ENCODE results near the gene TMPRSS7.

TMPRSS7 gene

DNA sequence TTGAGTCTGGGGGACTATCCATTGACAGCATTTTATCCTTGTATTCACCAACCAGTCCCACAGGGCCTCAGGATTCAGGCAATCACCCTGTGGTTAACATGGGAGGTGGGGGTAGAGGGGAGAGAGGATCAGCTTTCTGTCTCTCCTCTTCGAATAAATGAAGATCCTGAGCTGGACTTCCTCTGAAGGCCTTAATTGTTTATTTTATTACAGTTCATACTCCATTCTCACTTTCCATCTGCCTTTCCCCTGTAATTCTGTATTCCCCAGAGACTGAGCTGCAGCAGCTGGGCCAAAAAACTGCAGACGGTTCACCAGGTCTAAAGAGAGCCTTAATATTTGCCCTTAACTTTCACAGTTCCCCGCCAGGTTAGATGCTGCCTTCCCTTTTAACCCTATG lies 23.9 kb upstream of the TMPRSS7 start:
- H3K9me3 ChIP-seq (ENCODE audit: low read depth, low read length): no peaks in the 10 kb centered on the region
- H3K9ac ChIP-seq (ENCODE audit: insufficient read length): no peak overlapping the region
- TF ChIP-seq FOXP2 (optimal IDR thresholded peaks at IDR 0.05; ENCODE audit: control extremely low read depth, extremely low read length, insufficient read depth) (no peak), POLR2AphosphoS5 (IDR thresholded peaks at IDR 0.05; ENCODE audit: borderline replicate concordance, low read depth, low read length) (no peak), EZH2 (IDR thresholded peaks at IDR 0.05) (no peak)
- DNase-seq (ENCODE audit: low read depth, low spot score): no peak
- no peak overlapping the region for H3K4me3 ChIP-seq
- no peaks in the 10 kb centered on the region for H3K36me3 ChIP-seq (ENCODE audit: insufficient read depth, low read length)
- no peak overlapping the region for H3K27ac ChIP-seq

DNA sequence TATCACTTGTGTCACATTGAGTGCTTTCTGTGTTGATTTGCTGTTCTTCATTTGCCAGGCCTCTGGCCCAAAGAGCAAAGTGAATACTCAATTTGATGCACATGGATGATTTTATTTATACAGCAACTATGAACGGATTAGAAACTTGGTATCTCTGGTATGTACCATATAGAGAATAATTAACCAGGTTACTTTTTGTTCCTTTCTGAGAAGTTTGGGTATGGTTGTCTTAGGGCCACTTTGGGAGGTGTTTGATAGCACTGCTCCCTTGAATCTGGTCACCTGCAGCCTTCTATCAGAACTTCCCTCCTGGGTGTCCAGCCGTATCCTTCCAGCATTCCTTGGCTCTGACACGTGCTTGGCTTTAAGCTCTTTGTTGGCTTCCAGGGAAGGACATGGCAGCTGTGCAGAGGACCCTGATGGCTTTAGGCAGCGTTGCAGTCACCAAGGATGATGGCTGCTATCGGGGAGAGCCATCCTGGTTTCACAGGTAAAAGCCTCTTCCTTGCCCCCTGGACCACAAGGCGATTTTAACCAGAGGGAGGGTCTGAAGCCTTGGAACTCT lies 23.1 kb upstream of the TMPRSS7 start:
- Histone ChIP-seq H3K4me3 (no peak overlapping the region), H3K9ac (ENCODE audit: insufficient read length) (no peak overlapping the region), H3K36me3 (ENCODE audit: insufficient read depth, low read length) (no peaks in the 10 kb centered on the region), H3K9me3 (ENCODE audit: low read depth, low read length) (no peaks in the 10 kb centered on the region), H3K27ac (no peak overlapping the region)
- DNase-seq (ENCODE audit: low read depth, low spot score): no peak
- no peak for TF ChIP-seq EZH2 (IDR thresholded peaks at IDR 0.05)
- TF ChIP-seq POLR2AphosphoS5 (IDR thresholded peaks at IDR 0.05; ENCODE audit: borderline replicate concordance, low read depth, low read length): no peak
- TF ChIP-seq FOXP2 (optimal IDR thresholded peaks at IDR 0.05; ENCODE audit: control extremely low read depth, extremely low read length, insufficient read depth): no peak

DNA sequence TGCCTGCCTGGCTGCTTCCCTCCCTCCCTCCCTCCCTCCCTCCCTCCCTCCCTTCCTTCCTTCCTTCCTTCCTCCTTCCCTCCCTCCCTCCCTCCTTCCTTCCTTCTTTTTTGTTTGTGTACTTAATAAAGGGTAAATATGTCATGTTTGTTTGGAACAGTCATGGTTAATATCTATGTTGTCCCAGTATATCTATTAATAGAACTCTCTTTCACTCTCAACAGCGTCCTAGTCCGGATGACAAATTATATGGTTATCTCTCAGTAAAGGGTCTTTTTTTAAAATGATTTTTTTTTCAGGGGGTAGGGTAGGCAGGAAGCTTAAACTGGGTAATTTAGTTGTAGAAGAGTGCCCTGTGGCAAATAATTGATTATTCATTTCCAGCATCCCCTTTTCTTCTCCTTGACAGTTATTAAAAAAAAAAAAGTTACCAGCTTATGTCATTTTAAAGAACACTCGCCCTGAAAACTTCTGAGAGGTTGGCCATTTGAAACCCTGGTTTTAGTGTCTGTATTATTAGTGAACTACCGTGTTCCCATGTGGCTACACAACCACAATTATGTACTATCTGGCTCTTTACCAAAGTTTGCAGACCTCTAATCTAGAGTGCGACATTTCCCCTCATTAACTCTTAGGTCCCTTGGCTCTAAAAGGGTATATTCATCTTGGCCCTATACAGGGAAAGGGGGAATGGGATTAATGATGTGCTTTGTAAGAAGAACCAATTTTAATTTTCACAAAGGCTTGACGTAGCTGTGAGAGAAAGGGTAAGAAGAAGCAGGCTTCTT lies 22.1 kb upstream of the TMPRSS7 start:
- no peaks in the 10 kb centered on the region for H3K36me3 ChIP-seq (ENCODE audit: insufficient read depth, low read length)
- no peak overlapping the region for H3K9ac ChIP-seq (ENCODE audit: insufficient read length)
- no peaks in the 10 kb centered on the region for H3K9me3 ChIP-seq (ENCODE audit: low read depth, low read length)
- no peak for TF ChIP-seq FOXP2 (optimal IDR thresholded peaks at IDR 0.05; ENCODE audit: control extremely low read depth, extremely low read length, insufficient read depth)
- TF ChIP-seq EZH2 (IDR thresholded peaks at IDR 0.05): no peak
- TF ChIP-seq POLR2AphosphoS5 (IDR thresholded peaks at IDR 0.05; ENCODE audit: borderline replicate concordance, low read depth, low read length): no peak
- no peak overlapping the region for H3K4me3 ChIP-seq
- no peak for DNase-seq (ENCODE audit: low read depth, low spot score)
- 0 out of 2 replicates have a peak overlapping the region, but pooled peaks have one; percentile 7 for H3K27ac ChIP-seq

DNA sequence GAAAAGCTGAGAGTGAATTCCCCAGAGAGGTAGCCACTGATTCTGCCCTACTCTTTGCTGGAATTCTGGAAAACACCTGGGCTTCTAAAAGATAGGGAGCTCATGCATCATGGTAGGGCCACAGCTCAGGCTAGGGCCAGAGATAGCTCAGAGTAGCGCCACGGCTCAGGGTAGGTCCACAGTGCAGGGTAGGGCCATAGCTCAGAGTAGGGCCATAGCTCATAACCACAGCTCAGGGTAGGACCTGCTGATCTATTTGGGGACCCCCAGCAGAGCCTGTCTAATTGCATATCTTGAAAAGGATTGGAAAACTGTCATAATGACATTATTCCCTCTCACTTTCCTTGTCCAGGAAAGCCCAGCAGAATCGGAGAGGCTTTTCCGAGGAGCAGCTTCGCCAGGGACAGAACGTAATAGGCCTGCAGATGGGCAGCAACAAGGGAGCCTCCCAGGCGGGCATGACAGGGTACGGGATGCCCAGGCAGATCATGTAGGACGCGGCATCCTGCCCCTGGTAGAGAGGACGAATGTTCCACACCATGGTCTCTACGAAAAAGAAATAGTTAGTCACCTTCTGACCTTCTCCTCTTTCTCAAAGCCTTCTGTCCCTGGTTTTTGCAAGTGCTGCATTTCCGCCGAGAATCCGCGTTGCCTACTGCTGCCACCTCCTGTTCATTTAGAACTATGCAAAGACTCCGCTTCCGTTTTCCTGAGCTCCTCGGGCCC lies 21.3 kb upstream of the TMPRSS7 start:
- Histone ChIP-seq H3K36me3 (ENCODE audit: insufficient read depth, low read length) (no peaks in the 10 kb centered on the region), H3K4me3 (no peak overlapping the region), H3K9me3 (ENCODE audit: low read depth, low read length) (no peaks in the 10 kb centered on the region), H3K27ac (no peak overlapping the region), H3K9ac (ENCODE audit: insufficient read length) (no peak overlapping the region)
- TF ChIP-seq FOXP2 (optimal IDR thresholded peaks at IDR 0.05; ENCODE audit: control extremely low read depth, extremely low read length, insufficient read depth): no peak
- no peak for TF ChIP-seq POLR2AphosphoS5 (IDR thresholded peaks at IDR 0.05; ENCODE audit: borderline replicate concordance, low read depth, low read length)
- TF ChIP-seq EZH2 (IDR thresholded peaks at IDR 0.05): no peak
- DNase-seq (ENCODE audit: low read depth, low spot score): peak; percentile 28

DNA sequence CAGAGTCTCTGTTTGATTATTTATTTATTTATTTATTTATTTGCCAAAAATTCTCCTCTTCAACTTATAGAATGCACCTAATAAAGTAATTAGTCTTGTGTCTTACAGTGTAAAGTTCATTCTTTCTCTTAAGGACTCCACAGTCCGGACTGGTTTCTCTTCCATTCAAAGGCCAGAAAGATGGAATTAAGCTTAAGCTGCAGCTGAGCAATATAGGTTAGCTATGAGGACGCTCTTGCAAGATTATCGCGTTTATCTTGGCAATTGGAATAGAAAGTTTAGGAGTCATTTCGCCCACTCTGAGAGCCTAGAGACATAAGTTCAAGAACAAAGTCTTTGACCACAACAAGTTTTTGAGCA lies 20.8 kb upstream of the TMPRSS7 start:
- Histone ChIP-seq H3K9me3 (ENCODE audit: low read depth, low read length) (no peaks in the 10 kb centered on the region), H3K27ac (no peak overlapping the region), H3K36me3 (ENCODE audit: insufficient read depth, low read length) (no peaks in the 10 kb centered on the region), H3K9ac (ENCODE audit: insufficient read length) (no peak overlapping the region), H3K4me3 (no peak overlapping the region)
- DNase-seq (ENCODE audit: low read depth, low spot score): no peak
- TF ChIP-seq FOXP2 (optimal IDR thresholded peaks at IDR 0.05; ENCODE audit: control extremely low read depth, extremely low read length, insufficient read depth) (no peak), POLR2AphosphoS5 (IDR thresholded peaks at IDR 0.05; ENCODE audit: borderline replicate concordance, low read depth, low read length) (no peak), EZH2 (IDR thresholded peaks at IDR 0.05) (no peak)

DNA sequence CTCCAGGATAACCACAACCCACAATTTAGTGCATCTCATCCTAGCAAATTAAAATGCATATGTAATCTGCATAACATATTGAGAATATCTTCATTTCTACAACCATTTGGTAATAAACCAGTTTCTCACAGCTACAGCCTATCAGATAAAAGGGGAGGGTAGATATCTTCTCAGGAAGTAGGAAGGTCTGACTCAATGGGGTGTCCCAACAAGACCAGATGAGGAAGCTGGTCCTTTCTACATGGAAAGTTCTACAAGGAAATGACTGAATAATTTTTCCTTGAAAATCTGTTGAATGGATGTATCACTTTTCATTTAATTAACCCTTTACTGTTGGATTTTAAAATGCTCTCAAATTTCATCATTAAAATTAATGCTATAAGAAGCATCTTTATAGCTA lies 17.4 kb upstream of the TMPRSS7 start:
- no peak for DNase-seq (ENCODE audit: low read depth, low spot score)
- H3K36me3 ChIP-seq (ENCODE audit: insufficient read depth, low read length): no peaks in the 10 kb centered on the region
- H3K4me3 ChIP-seq: no peak overlapping the region
- H3K9me3 ChIP-seq (ENCODE audit: low read depth, low read length): no peaks in the 10 kb centered on the region
- no peak for TF ChIP-seq EZH2 (IDR thresholded peaks at IDR 0.05)
- TF ChIP-seq FOXP2 (optimal IDR thresholded peaks at IDR 0.05; ENCODE audit: control extremely low read depth, extremely low read length, insufficient read depth): no peak
- TF ChIP-seq POLR2AphosphoS5 (IDR thresholded peaks at IDR 0.05; ENCODE audit: borderline replicate concordance, low read depth, low read length): no peak
- no peak overlapping the region for H3K9ac ChIP-seq (ENCODE audit: insufficient read length)
- H3K27ac ChIP-seq: no peak overlapping the region

DNA sequence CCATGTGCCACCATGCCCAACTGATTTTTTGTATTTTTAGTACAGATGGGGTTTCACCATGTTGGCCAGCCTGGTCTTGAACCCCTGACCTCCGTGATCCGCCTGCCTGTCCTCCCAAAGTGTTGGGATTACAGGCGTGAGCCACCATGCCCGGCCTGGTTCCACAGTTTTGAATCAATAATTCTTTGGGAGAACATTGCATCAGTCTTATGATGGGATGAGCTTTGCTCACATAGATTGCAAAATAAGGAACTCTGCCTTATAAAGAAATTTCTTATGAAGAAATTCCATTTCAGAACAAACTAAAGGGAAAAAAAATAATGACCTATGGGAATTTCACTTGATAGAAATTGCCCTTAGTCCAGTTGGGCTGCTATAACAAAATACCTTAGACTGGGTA lies 15.8 kb upstream of the TMPRSS7 start:
- no peak overlapping the region for H3K4me3 ChIP-seq
- TF ChIP-seq FOXP2 (optimal IDR thresholded peaks at IDR 0.05; ENCODE audit: control extremely low read depth, extremely low read length, insufficient read depth): no peak
- no peak for TF ChIP-seq EZH2 (IDR thresholded peaks at IDR 0.05)
- TF ChIP-seq POLR2AphosphoS5 (IDR thresholded peaks at IDR 0.05; ENCODE audit: borderline replicate concordance, low read depth, low read length): no peak

DNA sequence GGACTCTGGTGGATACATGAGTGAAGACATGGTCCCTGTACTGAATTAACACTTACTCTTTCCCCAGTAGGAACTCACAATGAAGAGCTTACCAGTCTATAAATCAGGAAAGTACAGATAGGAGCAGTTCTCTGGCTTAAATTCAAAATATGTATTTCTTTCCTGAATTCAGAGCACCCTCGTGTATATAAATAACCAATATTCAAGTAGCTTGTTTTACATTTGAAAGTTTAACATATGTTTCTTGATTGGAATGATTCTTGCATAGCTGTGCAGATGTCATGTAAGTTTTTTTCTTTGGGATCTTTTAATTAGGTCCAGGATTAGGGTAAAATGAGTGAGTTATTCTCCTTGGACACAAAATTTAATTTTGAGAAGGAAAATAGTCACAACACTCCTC lies 14.8 kb upstream of the TMPRSS7 start:
- DNase-seq (ENCODE audit: low read depth, low spot score): no peak
- Histone ChIP-seq H3K9me3 (ENCODE audit: low read depth, low read length) (no peaks in the 10 kb centered on the region), H3K27ac (no peak overlapping the region), H3K9ac (ENCODE audit: insufficient read length) (no peak overlapping the region), H3K36me3 (ENCODE audit: insufficient read depth, low read length) (no peaks in the 10 kb centered on the region), H3K4me3 (no peak overlapping the region)
- TF ChIP-seq EZH2 (IDR thresholded peaks at IDR 0.05) (no peak), FOXP2 (optimal IDR thresholded peaks at IDR 0.05; ENCODE audit: control extremely low read depth, extremely low read length, insufficient read depth) (no peak), POLR2AphosphoS5 (IDR thresholded peaks at IDR 0.05; ENCODE audit: borderline replicate concordance, low read depth, low read length) (no peak)

More for the DNA sequence above, 15.8 kb upstream of the TMPRSS7 start:
- H3K9me3 ChIP-seq (ENCODE audit: low read depth, low read length): no peaks in the 10 kb centered on the region
- no peak for DNase-seq (ENCODE audit: low read depth, low spot score)
- no peaks in the 10 kb centered on the region for H3K36me3 ChIP-seq (ENCODE audit: insufficient read depth, low read length)
- no peak overlapping the region for H3K9ac ChIP-seq (ENCODE audit: insufficient read length)
- H3K27ac ChIP-seq: no peak overlapping the region
